DND-41 (cell line): ENCODE measurements around the gene FBXW7.

Source experiments
- ATAC-seq: fragments of 200-7000 bp; cut with Tn5 transposase; 3 replicates; pipeline ENCODE4 v1.9.1; 2021; ENCODE audit warnings: low read depth; ENCODE audit not compliant: insufficient read depth
- DNase-seq: peaks from one replicate; pipeline ENCODE4 v3.0.0-alpha.2; 2020
- H2AFZ ChIP-seq: 2 replicates; pipeline ENCODE4 v1.6.0; 2012; ENCODE audit warnings: low read depth, low read length
- H3K27ac ChIP-seq: 2 replicates; pipeline ENCODE4 v1.5.1; 2012; ENCODE audit warnings: low read length, inconsistent platforms
- H3K27me3 ChIP-seq: fragments of 200-600 bp; sonication (generic); 2 replicates; pipeline ENCODE4 v1.6.0; 2012; ENCODE audit warnings: low read length, mild to moderate bottlenecking, inconsistent platforms; ENCODE audit not compliant: insufficient read depth, poor library complexity
- H3K36me3 ChIP-seq: 2 replicates; pipeline ENCODE4 v1.5.1; 2012; ENCODE audit warnings: low read length, inconsistent platforms; ENCODE audit not compliant: insufficient read depth
- H3K4me1 ChIP-seq: 2 replicates; pipeline ENCODE4 v1.5.1; 2012; ENCODE audit warnings: mild to moderate bottlenecking, low read length; ENCODE audit not compliant: insufficient read depth
- H3K4me2 ChIP-seq: 2 replicates; pipeline ENCODE4 v1.6.0; 2012; ENCODE audit warnings: mild to moderate bottlenecking, moderate library complexity, low read length, inconsistent platforms; ENCODE audit not compliant: insufficient read depth
- H3K4me3 ChIP-seq, 2 experiments: fragments of 200-600 bp in 1 of 2; shearing (Covaris generic) in 1 of 2; 2 replicates each; pipeline ENCODE4 v1.5.1; 2012 to 2016; ENCODE audit warnings: inconsistent platforms in 2 of 2, low read length in 2 of 2, mild to moderate bottlenecking in 2 of 2, low read depth in 1 of 2, moderate library complexity in 1 of 2
- H3K79me2 ChIP-seq: 2 replicates; pipeline ENCODE4 v1.6.0; 2012; ENCODE audit warnings: low read length, inconsistent platforms; ENCODE audit not compliant: insufficient read depth
- H3K9ac ChIP-seq: 2 replicates; pipeline ENCODE4 v1.6.0; 2012; ENCODE audit warnings: low read depth, mild to moderate bottlenecking, inconsistent platforms, low read length, moderate library complexity
- H3K9me3 ChIP-seq: 2 replicates; pipeline ENCODE4 v1.5.1; 2012; ENCODE audit warnings: low read length, moderate library complexity, mild to moderate bottlenecking, inconsistent platforms; ENCODE audit not compliant: insufficient read depth, severe bottlenecking
- H4K20me1 ChIP-seq: 2 replicates; pipeline ENCODE4 v1.6.0; 2012; ENCODE audit warnings: low read length; ENCODE audit not compliant: insufficient read depth
- EZH2 ChIP-seq: IDR thresholded peaks from 3 replicates; pipeline ENCODE4 v1.6.1; 2012; ENCODE audit warnings: borderline replicate concordance, low read depth, mild to moderate bottlenecking, moderate library complexity, low read length, inconsistent platforms; ENCODE audit not compliant: severe bottlenecking
- TF ChIP-seq, protein P1 (sequence below): IDR thresholded peaks from 2 replicates; pipeline ENCODE4 v1.5.1; 2012; ENCODE audit warnings: borderline replicate concordance, low read length, moderate library complexity, mild to moderate bottlenecking; ENCODE audit not compliant: poor library complexity, severe bottlenecking; ENCODE audit errors: extremely low read depth

The FBXW7 gene

DNA sequence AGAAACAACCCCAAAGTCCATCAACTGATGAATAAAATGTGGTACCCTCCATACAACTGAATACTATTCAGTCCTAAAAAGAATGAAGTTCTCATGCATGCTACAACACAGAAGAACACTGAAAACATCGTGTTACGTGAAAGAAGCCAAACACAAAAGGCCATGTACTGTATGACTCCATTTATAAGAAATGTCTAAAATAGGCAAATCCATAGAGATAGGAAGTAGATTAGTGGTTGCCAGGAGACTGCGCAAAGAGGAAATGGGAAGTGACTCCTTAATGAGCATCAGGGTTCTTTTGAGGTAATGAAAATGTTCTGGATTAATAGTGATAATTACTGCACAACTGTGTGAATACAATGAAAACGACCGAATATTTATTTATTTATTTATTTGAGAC is 23.4 kb downstream of the FBXW7 start:
- H4K20me1 ChIP-seq: peaks cover 12% of the 10 kb centered on the region; the same call in 1 of the 2 replicates
- H3K9ac ChIP-seq: no peak overlapping the region
- no peak overlapping the region for H3K4me2 ChIP-seq
- TF ChIP-seq EZH2: no peak
- TF ChIP-seq, protein P1, sequence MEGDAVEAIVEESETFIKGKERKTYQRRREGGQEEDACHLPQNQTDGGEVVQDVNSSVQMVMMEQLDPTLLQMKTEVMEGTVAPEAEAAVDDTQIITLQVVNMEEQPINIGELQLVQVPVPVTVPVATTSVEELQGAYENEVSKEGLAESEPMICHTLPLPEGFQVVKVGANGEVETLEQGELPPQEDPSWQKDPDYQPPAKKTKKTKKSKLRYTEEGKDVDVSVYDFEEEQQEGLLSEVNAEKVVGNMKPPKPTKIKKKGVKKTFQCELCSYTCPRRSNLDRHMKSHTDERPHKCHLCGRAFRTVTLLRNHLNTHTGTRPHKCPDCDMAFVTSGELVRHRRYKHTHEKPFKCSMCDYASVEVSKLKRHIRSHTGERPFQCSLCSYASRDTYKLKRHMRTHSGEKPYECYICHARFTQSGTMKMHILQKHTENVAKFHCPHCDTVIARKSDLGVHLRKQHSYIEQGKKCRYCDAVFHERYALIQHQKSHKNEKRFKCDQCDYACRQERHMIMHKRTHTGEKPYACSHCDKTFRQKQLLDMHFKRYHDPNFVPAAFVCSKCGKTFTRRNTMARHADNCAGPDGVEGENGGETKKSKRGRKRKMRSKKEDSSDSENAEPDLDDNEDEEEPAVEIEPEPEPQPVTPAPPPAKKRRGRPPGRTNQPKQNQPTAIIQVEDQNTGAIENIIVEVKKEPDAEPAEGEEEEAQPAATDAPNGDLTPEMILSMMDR: no peak
- 0 out of 2 replicates have a peak, but pooled peaks cover 4% of the 10 kb centered on the region for H3K36me3 ChIP-seq
- DNase-seq: no peak
- H3K79me2 ChIP-seq: peaks cover 74% of the 10 kb centered on the region
- no peak for ATAC-seq
- no peaks in the 10 kb centered on the region for H3K4me1 ChIP-seq
- H3K4me3 ChIP-seq: no peak overlapping the region
- no peaks in the 10 kb centered on the region for H3K27me3 ChIP-seq
- no peak overlapping the region for H2AFZ ChIP-seq
- H3K9me3 ChIP-seq: no peaks in the 10 kb centered on the region
- H3K27ac ChIP-seq: no peak overlapping the region

DNA sequence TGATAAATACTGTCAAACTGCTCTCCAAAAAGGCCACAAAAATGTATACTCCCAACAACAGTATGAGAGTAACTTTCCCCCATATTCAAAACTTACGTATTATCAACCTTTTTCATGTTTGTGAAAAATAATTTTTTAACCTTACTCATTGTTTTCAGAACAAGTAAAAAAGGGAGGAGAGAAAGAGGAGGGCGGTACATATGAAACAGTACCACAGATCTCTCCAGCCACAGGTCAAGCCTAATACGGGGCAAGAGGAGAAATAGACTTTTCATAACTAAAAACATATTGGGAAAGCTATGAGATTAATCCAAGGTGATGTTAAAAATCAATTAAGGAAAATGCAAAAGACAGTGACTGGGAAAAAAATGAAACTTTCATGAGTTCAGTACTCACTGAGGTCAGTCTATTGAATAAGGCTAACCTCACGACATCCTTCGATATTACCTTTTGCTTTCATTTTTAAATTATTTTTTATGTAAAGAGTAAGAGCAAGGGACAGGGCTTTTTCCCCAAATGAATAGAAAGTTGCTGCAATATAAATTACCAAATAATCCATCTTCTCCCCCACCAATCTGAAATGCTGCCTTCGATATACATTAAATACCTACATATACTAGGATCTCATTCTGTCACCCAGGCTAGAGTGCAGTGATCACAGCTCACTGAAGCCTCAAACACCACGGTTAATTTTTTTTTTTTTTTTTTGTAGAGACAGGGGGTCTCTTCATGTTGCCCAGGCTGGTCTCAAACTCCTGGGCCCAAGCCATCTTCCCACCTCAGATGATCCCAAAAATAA is 25.3 kb downstream of the FBXW7 start:
- Histone ChIP-seq H3K4me3 (no peak overlapping the region), H3K4me1 (no peaks in the 10 kb centered on the region), H3K79me2 (peaks cover 65% of the 10 kb centered on the region), H4K20me1 (peaks cover 4% of the 10 kb centered on the region; the same call in 1 of the 2 replicates), H3K27ac (no peak overlapping the region), H3K4me2 (no peak overlapping the region), H3K9me3 (no peaks in the 10 kb centered on the region), H3K9ac (no peak overlapping the region), H3K36me3 (0 out of 2 replicates have a peak, but pooled peaks cover 4% of the 10 kb centered on the region), H2AFZ (no peak overlapping the region), H3K27me3 (no peaks in the 10 kb centered on the region)
- no peak for TF ChIP-seq EZH2
- TF ChIP-seq, protein P1: no peak
- DNase-seq: no peak
- ATAC-seq: no peak

DNA sequence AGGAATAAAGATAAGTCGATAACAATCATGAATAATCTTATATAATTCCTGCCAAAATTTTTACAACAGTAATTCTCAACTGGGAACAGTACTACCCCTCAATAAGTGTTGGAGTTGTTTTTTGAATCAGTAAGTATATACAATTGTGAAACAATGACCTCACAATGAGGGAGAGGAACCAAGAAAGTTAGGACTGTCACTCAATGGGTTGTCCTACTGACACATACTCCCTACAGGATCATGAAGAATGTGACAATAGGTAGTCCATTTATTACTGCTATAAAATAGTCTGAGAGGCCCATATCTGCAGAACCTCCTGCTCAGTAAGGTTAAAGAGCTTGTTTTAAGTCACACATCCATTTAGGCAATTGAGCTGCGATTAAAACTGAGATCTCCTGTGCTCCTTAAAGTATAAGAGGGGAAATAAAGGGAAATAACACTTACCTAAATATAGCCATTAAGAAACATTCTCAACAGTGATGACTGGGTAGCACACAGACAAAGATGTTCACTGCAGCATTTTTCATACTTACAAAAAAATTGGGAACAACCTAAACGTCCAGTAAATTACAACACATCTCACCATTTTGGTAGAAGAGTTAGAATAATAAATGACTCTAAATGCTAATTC is 26.2 kb downstream of the FBXW7 start:
- Histone ChIP-seq H3K4me1 (no peaks in the 10 kb centered on the region), H4K20me1 (peaks cover 4% of the 10 kb centered on the region; the same call in 1 of the 2 replicates), H3K27me3 (no peaks in the 10 kb centered on the region), H3K36me3 (0 out of 2 replicates have a peak, but pooled peaks cover 4% of the 10 kb centered on the region), H3K4me3 (no peak overlapping the region), H3K4me2 (no peak overlapping the region), H3K27ac (no peak overlapping the region), H2AFZ (no peak overlapping the region), H3K9ac (no peak overlapping the region), H3K79me2 (peaks cover 59% of the 10 kb centered on the region), H3K9me3 (no peaks in the 10 kb centered on the region)
- ATAC-seq: no peak
- no peak for DNase-seq
- no peak for TF ChIP-seq EZH2
- TF ChIP-seq, protein P1: no peak
